SK-N-SH (cell line): ENCODE measurements around the gene C18orf32. TPM values are rescaled to one million over a fixed set of nuclear protein-coding genes. Genes with fewer than 3 reads are reported as not detected.

Source experiments
- CTCF ChIA-PET: fragments of 300-600, 350-600 bp; formaldehyde crosslinking; extraction: SDS; loops from one replicate; lab custom pipeline; 2021; lab: Yijun Ruan, JAX
- POLR2A ChIA-PET: fragments of 350-600 bp; sonication (Branson Sonifier 250); formaldehyde crosslinking; extraction: SDS; loops from one replicate; lab custom pipeline; 2020; ENCODE audit warnings: antibody characterized with exemption, inconsistent platforms; lab: Yijun Ruan, JAX
- DNase-seq: peaks from one replicate; pipeline ENCODE4 v3.0.0; 2012
- H2AFZ ChIP-seq: fragments of 200-600 bp; sonication (generic); 2 replicates; pipeline ENCODE4 v1.8.1; 2016; ENCODE audit warnings: antibody characterized with exemption, mild to moderate bottlenecking, low read depth
- H3F3A ChIP-seq: fragments of 200-600 bp; sonication (generic); replicated peaks from 2 replicates; pipeline ENCODE3; 2016; ENCODE audit warnings: antibody characterized with exemption, mild to moderate bottlenecking; ENCODE audit not compliant: insufficient read depth
- H3K27ac ChIP-seq, 2 experiments: fragments of 200-500 bp in 1 of 2; fragments of 200-600 bp in 1 of 2; sonication (Bioruptor generic) in 1 of 2; sonication (generic), shearing (Covaris generic) in 1 of 2; 2 replicates each; pipeline versions ENCODE4 v1.5.1 to v1.6.1; 2014 to 2016; ENCODE audit warnings: low read depth in 2 of 2, inconsistent platforms in 1 of 2, low read length in 1 of 2, mild to moderate bottlenecking in 1 of 2, mixed read lengths in 1 of 2
- H3K27me3 ChIP-seq: fragments of 200-600 bp; sonication (generic), shearing (Covaris generic); 2 replicates; pipeline ENCODE4 v1.6.1; 2016; ENCODE audit warnings: mixed run types; ENCODE audit not compliant: insufficient read depth
- H3K36me3 ChIP-seq, 2 experiments: fragments of 200-500 bp in 1 of 2; fragments of 200-600 bp in 1 of 2; sonication (Bioruptor generic) in 1 of 2; sonication (generic) in 1 of 2; replicated peaks in 1 of 2; 2 replicates each; pipeline versions ENCODE3 to v1.5.1; 2014 to 2016; ENCODE audit warnings: low read length in 1 of 2, mild to moderate bottlenecking in 1 of 2; ENCODE audit not compliant: insufficient read depth in 2 of 2, control insufficient read depth in 1 of 2
- H3K4me1 ChIP-seq, 2 experiments: fragments of 200-500 bp in 1 of 2; fragments of 200-600 bp in 1 of 2; sonication (Bioruptor generic) in 1 of 2; sonication (generic), shearing (Covaris generic) in 1 of 2; 2 replicates each; pipeline versions ENCODE4 v1.5.1 to v1.6.1; 2014 to 2016; ENCODE audit warnings: low read depth in 1 of 2, low read length in 1 of 2, mixed run types in 1 of 2; ENCODE audit not compliant: insufficient read depth in 2 of 2, control insufficient read depth in 1 of 2
- H3K4me2 ChIP-seq: fragments of 200-600 bp; sonication (generic), shearing (Covaris generic); 2 replicates; pipeline ENCODE4 v1.6.1; 2017; ENCODE audit warnings: mixed run types
- H3K4me3 ChIP-seq, 2 experiments: fragments of 200-500 bp in 1 of 2; fragments of 200-600 bp in 1 of 2; sonication (Bioruptor generic) in 1 of 2; sonication (generic), shearing (Covaris generic) in 1 of 2; 2 replicates each; pipeline versions ENCODE4 v1.5.1 to v1.8.1; 2014 to 2016; ENCODE audit warnings: low read depth in 2 of 2, inconsistent platforms in 1 of 2, low read length in 1 of 2, mild to moderate bottlenecking in 1 of 2, mixed read lengths in 1 of 2, moderate library complexity in 1 of 2
- H3K79me2 ChIP-seq: fragments of 200-600 bp; sonication (generic); 2 replicates; pipeline ENCODE4 v1.8.1; 2017; ENCODE audit warnings: mild to moderate bottlenecking; ENCODE audit not compliant: insufficient read depth
- H3K9ac ChIP-seq: fragments of 200-600 bp; sonication (generic); 2 replicates; pipeline ENCODE4 v1.6.1; 2017; ENCODE audit warnings: mixed run types
- H3K9me2 ChIP-seq: fragments of 200-600 bp; sonication (generic); 2 replicates; pipeline ENCODE4 v1.6.1; 2017; ENCODE audit warnings: mixed run types
- H3K9me3 ChIP-seq: fragments of 200-600 bp; sonication (generic); 2 replicates; pipeline ENCODE4 v1.6.1; 2017; ENCODE audit warnings: mixed run types, mild to moderate bottlenecking, moderate library complexity
- H4K20me1 ChIP-seq: fragments of 200-600 bp; sonication (generic); 2 replicates; pipeline ENCODE4 v1.6.1; 2017; ENCODE audit warnings: mild to moderate bottlenecking, mixed run types; ENCODE audit not compliant: insufficient read depth
- CHD2 ChIP-seq: fragments of 150-350 bp; IDR thresholded peaks from 2 replicates; pipeline ENCODE4 v1.6.1; 2018; ENCODE audit warnings: low read length; ENCODE audit not compliant: partially characterized antibody
- ELF1 ChIP-seq: IDR thresholded peaks from 2 replicates; pipeline ENCODE4 v1.4.0; 2012
- FOSL2 ChIP-seq: IDR thresholded peaks from 2 replicates; pipeline ENCODE4 v1.4.0; 2012; ENCODE audit warnings: low read depth, mild to moderate bottlenecking, moderate library complexity, borderline replicate concordance
- FOXJ3 ChIP-seq: sonication (generic); formaldehyde crosslinking; IDR thresholded peaks from 2 replicates; pipeline ENCODE4 v1.5.1; 2020; ENCODE audit warnings: mild to moderate bottlenecking, missing genetic modification reagents
- IRF3 ChIP-seq: fragments of 150-350 bp; IDR thresholded peaks from 2 replicates; pipeline ENCODE4 v1.6.1; 2016; ENCODE audit warnings: mild to moderate bottlenecking, low read depth, low read length
- JUND ChIP-seq: IDR thresholded peaks from 2 replicates; pipeline ENCODE4 v1.4.0; 2012
- MEF2A ChIP-seq: IDR thresholded peaks from 2 replicates; pipeline ENCODE4 v1.4.0; 2012; ENCODE audit warnings: low read depth, borderline replicate concordance
- RCOR1 ChIP-seq: fragments of 150-350 bp; IDR thresholded peaks from 2 replicates; pipeline ENCODE4 v1.6.1; 2017; ENCODE audit warnings: antibody characterized with exemption, low read length
- TAF1 ChIP-seq: IDR thresholded peaks from 2 replicates; pipeline ENCODE4 v1.6.1; 2012; ENCODE audit warnings: low read depth, mild to moderate bottlenecking, low read length, moderate library complexity, borderline replicate concordance
- TEAD4 ChIP-seq: IDR thresholded peaks from 2 replicates; pipeline ENCODE4 v1.4.0; 2012; ENCODE audit warnings: mild to moderate bottlenecking, borderline replicate concordance; ENCODE audit not compliant: insufficient read depth
- YY1 ChIP-seq: IDR thresholded peaks from 2 replicates; pipeline ENCODE4 v1.4.0; 2012; ENCODE audit warnings: low read depth, mild to moderate bottlenecking
- WGBS: methylation state at CpG from one replicate; pipeline ENCODE4 v1.1.6; 2017; ENCODE audit warnings: low lambda C conversion rate; 5-methylcytosine and 5-hydroxymethylcytosine counted together
- polyA plus RNA-seq, 3 experiments: library from polyadenylated mRNA; depleted of rRNA; stranded (reverse); fragments of >200 nt; gene quantifications; 2 replicates each; pipeline ENCODE4 v1.2.3, GENCODE V29; 2012

The C18orf32 gene
- polyA plus RNA-seq, 1 of the 3 experiments (the other 2 are of a cell fraction): 29.4 TPM

GRCh38 chr18:49441338-49441938 lies 45.6 kb downstream of the C18orf32 start:
- POLR2A ChIA-PET: no interaction called here
- CTCF ChIA-PET: no interaction called here

GRCh38 chr18:49435170-49435569 lies 51.9 kb downstream of the C18orf32 start:
- H3K79me2 ChIP-seq: peaks cover 35% of the 10 kb centered on the region
- ChIA-PET POLR2A (no interaction called here), CTCF (interaction anchor here (1.2 kb wide), 1 partner anchor 974 kb away, joined by 3 read pairs; no protein-coding TSS in a partner anchor)
- no peaks in the 10 kb centered on the region for H3K27me3 ChIP-seq
- H4K20me1 ChIP-seq: no peaks in the 10 kb centered on the region
- WGBS: 96% methylated on average over 1 of the region's 1 CpG
- H2AFZ ChIP-seq: no peak overlapping the region
- no peak overlapping the region for H3K4me2 ChIP-seq
- peaks cover 0 to 3% of the 10 kb centered on the region in 2 experiments; a peak in 1 of 4 replicates for H3K4me1 ChIP-seq
- H3K9me3 ChIP-seq: no peaks in the 10 kb centered on the region
- H3K9ac ChIP-seq: no peak overlapping the region
- TF ChIP-seq MEF2A (no peak), YY1 (no peak), TEAD4 (no peak), JUND (no peak), FOSL2 (no peak), ELF1 (no peak), TAF1 (no peak), CHD2 (no peak), RCOR1 (no peak), IRF3 (no peak), FOXJ3 (CRISPR knock-in tag) (no peak)
- TF ChIP-seq, all 33 proteins: peak for 0
- no peaks in the 10 kb centered on the region for H3K36me3 ChIP-seq
- no peak overlapping the region for H3K4me3 ChIP-seq
- H3F3A ChIP-seq: peaks cover 3% of the 10 kb centered on the region
- H3K27ac ChIP-seq: no peak overlapping the region
- no peak for DNase-seq
- no peaks in the 10 kb centered on the region for H3K9me2 ChIP-seq

More at GRCh38 chr18:49441338-49441938, 45.6 kb downstream of the C18orf32 start:
- DNase-seq: no peak
- Histone ChIP-seq H3K9ac (no peak overlapping the region), H3K27me3 (no peaks in the 10 kb centered on the region), H3K36me3 (no peaks in the 10 kb centered on the region), H3K9me3 (no peaks in the 10 kb centered on the region; the same call in 1 of the 2 replicates), H3K4me2 (no peak overlapping the region), H3K27ac (no peak overlapping the region), H3K4me3 (no peak overlapping the region), H3K79me2 (peaks cover 10% of the 10 kb centered on the region), H2AFZ (no peak overlapping the region), H4K20me1 (no peaks in the 10 kb centered on the region), H3F3A (peaks cover 9% of the 10 kb centered on the region), H3K4me1 (no peaks in the 10 kb centered on the region; a peak in 1 of 4 replicates), H3K9me2 (no peaks in the 10 kb centered on the region)
- TF ChIP-seq YY1: no peak
- WGBS: 95% methylated on average over 7 of the region's 7 CpGs
